ENCODE measurements around the gene DEFB121.
"Not testable (repeated sequence)": the region's sequence is repeated elsewhere in the genome, so short reads cannot be mapped to it uniquely, and the experiment has no call there.

The DEFB121 gene

GRCh38 chr20:31406115-31406514 lies at the start of gene DEFB121:
TSS of gene DEFB121 (minus strand) at chr20:31406215. CDS start at chr20:31406152, 63 bp downstream.
- no peak for DNase-seq (ENCODE audit: low read depth)

GRCh38 chr20:31454361-31454760 lies 48.3 kb upstream of the DEFB121 start:
- no peak for DNase-seq (ENCODE audit: low read depth)

- DNase-seq (ENCODE audit: low read depth), result no peak
These were observed 46.6 kb upstream of the DEFB121 start for GRCh38 chr20:31452575-31452974.

GRCh38 chr20:31449511-31450414 lies 43.7 kb upstream of the DEFB121 start:
- DNase-seq (ENCODE audit: low read depth), result no peak

GRCh38 chr20:31446084-31446819 lies 40.2 kb upstream of the DEFB121 start:
- no peak for DNase-seq (ENCODE audit: low read depth)

- DNase-seq (ENCODE audit: low read depth), result no peak
These were observed 34.1 kb upstream of the DEFB121 start, which contains the start of gene DEFB123 for GRCh38 chr20:31440012-31440659. TSS of gene DEFB123 (plus strand) at chr20:31440632. CDS start at chr20:31440699, 67 bp downstream.

- no peak for DNase-seq (ENCODE audit: low read depth)
These were observed 24.6 kb upstream of the DEFB121 start for GRCh38 chr20:31430568-31431115.

GRCh38 chr20:31427576-31427975 lies 21.6 kb upstream of the DEFB121 start:
- DNase-seq (ENCODE audit: low read depth), result not testable (repeated sequence)

GRCh38 chr20:31426891-31427551 lies 21.0 kb upstream of the DEFB121 start:
- DNase-seq (ENCODE audit: low read depth), result not testable (repeated sequence)

GRCh38 chr20:31425797-31426196 lies 19.8 kb upstream of the DEFB121 start:
- no peak for DNase-seq (ENCODE audit: low read depth)

- no peak for DNase-seq (ENCODE audit: low read depth)
These were observed 12.3 kb upstream of the DEFB121 start for GRCh38 chr20:31418307-31418706.

- no peak for DNase-seq (ENCODE audit: low read depth)
These were observed 9.6 kb upstream of the DEFB121 start for GRCh38 chr20:31415653-31416052.

- DNase-seq (ENCODE audit: low read depth), result no peak
These were observed 8.4 kb upstream of the DEFB121 start for GRCh38 chr20:31414381-31414780.

- DNase-seq (ENCODE audit: low read depth), result no peak
These were observed 4.0 kb upstream of the DEFB121 start for GRCh38 chr20:31410011-31410410.

GRCh38 chr20:31403886-31404285 lies 2.1 kb downstream of the DEFB121 start:
- no peak for DNase-seq (ENCODE audit: low read depth)

GRCh38 chr20:31394900-31395299 lies 11.1 kb downstream of the DEFB121 start:
- no peak for DNase-seq (ENCODE audit: low read depth)

- no peak for DNase-seq (ENCODE audit: low read depth)
These were observed 13.2 kb downstream of the DEFB121 start for GRCh38 chr20:31392836-31393235.

- DNase-seq (ENCODE audit: low read depth), result no peak
These were observed 15.5 kb downstream of the DEFB121 start, which contains the start of gene DEFB119 for GRCh38 chr20:31390490-31390889. TSS of gene DEFB119 (minus strand) at chr20:31390590. CDS start at chr20:31390483, 107 bp downstream.

- DNase-seq (ENCODE audit: low read depth), result no peak
These were observed 31.7 kb downstream of the DEFB121 start for GRCh38 chr20:31374346-31374745.

GRCh38 chr20:31368301-31368700 lies 37.7 kb downstream of the DEFB121 start, which contains the start of gene DEFB118:
TSS of gene DEFB118 (plus strand) at chr20:31368601. CDS start at chr20:31368651, 50 bp downstream.
- DNase-seq (ENCODE audit: low read depth), result no peak

- DNase-seq (ENCODE audit: low read depth), result not testable (repeated sequence)
These were observed 41.7 kb downstream of the DEFB121 start for GRCh38 chr20:31364272-31364671.
